A549 (cell line): ENCODE data around the gene PM20D1. TPM values are rescaled to one million over a fixed set of nuclear protein-coding genes. Genes with fewer than 3 reads are reported as not detected.

Experiments used
- ATAC-seq, 2 experiments: fragments of 200-7000 bp in 1 of 2; fragments of >200 bp in 1 of 2; cut with Nextera tagmentation in 1 of 2; cut with Tn5 transposase in 1 of 2; 3 replicates each; pipeline versions ENCODE4 v1.8.0 to v1.9.1; 2018 to 2020; ENCODE audit warnings: mild to moderate bottlenecking in 1 of 2, moderate library complexity in 1 of 2
- CTCF ChIA-PET: fragments of 300-600 bp; sonication (Branson Sonifier 250); formaldehyde crosslinking; extraction: SDS; loops from one replicate; lab custom pipeline; 2021; ENCODE audit warnings: antibody characterized with exemption, inconsistent platforms; lab: Yijun Ruan, JAX
- POLR2A ChIA-PET: fragments of 350-600 bp; formaldehyde crosslinking; extraction: SDS; loops from one replicate; lab custom pipeline; 2021; ENCODE audit warnings: antibody characterized with exemption, inconsistent platforms; lab: Yijun Ruan, JAX
- DNase-seq, 2 experiments: peaks; one replicate each; pipeline versions ENCODE4 v3.0.0 to v3.0.0-alpha.2; 2011 to 2016; ENCODE audit warnings: low read depth in 1 of 2, low spot score in 1 of 2
- FAIRE-seq: peaks from 2 replicates; lab custom pipeline; 2011; peaks lifted over from hg19 to GRCh38; lab: Jason Lieb, UNC
- H3K27ac ChIP-seq, 2 experiments: fragments of >200 bp; sonication (Bioruptor Twin); formaldehyde crosslinking; 3 replicates each; pipeline ENCODE4 v1.5.1; 2016 to 2017
- H3K4me1 ChIP-seq: fragments of >200 bp; sonication (Bioruptor Twin); formaldehyde crosslinking; 3 replicates; pipeline ENCODE4 v1.6.1; 2016
- H3K4me2 ChIP-seq: fragments of >200 bp; sonication (Bioruptor Twin); formaldehyde crosslinking; 3 replicates; pipeline ENCODE4 v1.6.1; 2016
- H3K4me3 ChIP-seq: fragments of >200 bp; sonication (Bioruptor Twin); formaldehyde crosslinking; 3 replicates; pipeline ENCODE4 v1.5.1; 2016
- H3K9me3 ChIP-seq: fragments of >200 bp; sonication (Bioruptor Twin); formaldehyde crosslinking; 3 replicates; pipeline ENCODE4 v1.6.1; 2016
- BHLHE40 ChIP-seq: IDR thresholded peaks from 2 replicates; pipeline ENCODE4 v1.6.1; 2012; ENCODE audit warnings: low read depth, low read length, inconsistent platforms
- CHD4 ChIP-seq: fragments of 200-600 bp; sonication (generic); IDR thresholded peaks from 2 replicates; pipeline ENCODE4 v1.6.1; 2016; ENCODE audit warnings: antibody characterized with exemption, mild to moderate bottlenecking, borderline replicate concordance
- CTCF ChIP-seq: fragments of >200 bp; sonication (Bioruptor Twin); formaldehyde crosslinking; IDR thresholded peaks from 3 replicates; pipeline ENCODE4 v1.5.1; 2016
- HOXB5 ChIP-seq: fragments of 250-450 bp; sonication (Bioruptor Pico); IDR thresholded peaks from 2 replicates; pipeline ENCODE4 v1.5.0; 2020; ENCODE audit warnings: mild to moderate bottlenecking, moderate library complexity
- JUN ChIP-seq, 2 experiments: fragments of >200 bp; sonication (Bioruptor Twin); formaldehyde crosslinking; IDR thresholded peaks; 2 replicates in 1 of 2; 3 replicates in 1 of 2; pipeline ENCODE4 v1.6.1; 2016 to 2017
- MAX ChIP-seq: IDR thresholded peaks from 2 replicates; pipeline ENCODE4 v1.6.1; 2012
- MYC ChIP-seq: IDR thresholded peaks from 2 replicates; pipeline ENCODE4 v1.6.1; 2012; ENCODE audit warnings: mild to moderate bottlenecking, inconsistent platforms, low read length, improper control_type of control experiment, borderline replicate concordance
- NFE2L2 ChIP-seq: fragments of 150-350 bp; conservative IDR thresholded peaks from 2 replicates; pipeline ENCODE4 v1.6.1; 2014; ENCODE audit warnings: low read length
- PBX3 ChIP-seq: IDR thresholded peaks from 2 replicates; pipeline ENCODE4 v1.6.1; 2012
- POLR2A ChIP-seq: IDR thresholded peaks from 2 replicates; pipeline ENCODE4 v1.6.1; 2012; ENCODE audit warnings: mild to moderate bottlenecking, low read length
- RCOR1 ChIP-seq: fragments of 150-350 bp; IDR thresholded peaks from 2 replicates; pipeline ENCODE4 v1.6.1; 2014; ENCODE audit warnings: antibody characterized with exemption, low read length, low read depth
- RFX5 ChIP-seq: fragments of 450-650 bp; IDR thresholded peaks from 2 replicates; pipeline ENCODE4 v1.7.1; 2014; ENCODE audit warnings: antibody characterized with exemption, mild to moderate bottlenecking, moderate library complexity
- RNF2 ChIP-seq: fragments of 200-600 bp; sonication (generic); IDR thresholded peaks from 2 replicates; pipeline ENCODE4 v1.6.1; 2016; ENCODE audit warnings: low read depth, mild to moderate bottlenecking, antibody characterized with exemption, moderate library complexity, borderline replicate concordance
- TFCP2L1 ChIP-seq: fragments of 250-450 bp; sonication (Bioruptor Pico); IDR thresholded peaks from 2 replicates; pipeline ENCODE4 v1.5.0; 2021; ENCODE audit warnings: mild to moderate bottlenecking
- TP53 ChIP-seq: fragments of 250-450 bp; sonication (Bioruptor Pico); IDR thresholded peaks from 2 replicates; pipeline ENCODE4 v1.5.0; 2021; ENCODE audit warnings: mild to moderate bottlenecking, moderate library complexity
- WGBS: methylation state at CpG from one replicate; pipeline ENCODE4 v1.1.6; 2017; ENCODE audit errors: missing lambda C conversion rate; 5-methylcytosine and 5-hydroxymethylcytosine counted together
- polyA plus RNA-seq, 4 experiments: library from polyadenylated mRNA; depleted of rRNA in 3 of 4; stranded (reverse); fragments of >200 nt; fragmentation: RNase III in 1 of 4; extraction: RNeasy Plus Mini Kit Qiagen cat#74134 plus additional on column Dnase treatment in 1 of 4; gene quantifications; 2 replicates in 3 of 4; 3 replicates in 1 of 4; pipeline ENCODE4 v1.2.3, GENCODE V29; 2011 to 2017
- TF ChIP-seq, protein P1 (sequence below): fragments of >200 bp; sonication (Bioruptor Twin); formaldehyde crosslinking; IDR thresholded peaks from 3 replicates; pipeline ENCODE4 v1.6.1; 2016

Gene PM20D1
- polyA plus RNA-seq, 2 of the 4 experiments (the other 2 are of a cell fraction), result not detected

- TF ChIP-seq, protein P1, sequence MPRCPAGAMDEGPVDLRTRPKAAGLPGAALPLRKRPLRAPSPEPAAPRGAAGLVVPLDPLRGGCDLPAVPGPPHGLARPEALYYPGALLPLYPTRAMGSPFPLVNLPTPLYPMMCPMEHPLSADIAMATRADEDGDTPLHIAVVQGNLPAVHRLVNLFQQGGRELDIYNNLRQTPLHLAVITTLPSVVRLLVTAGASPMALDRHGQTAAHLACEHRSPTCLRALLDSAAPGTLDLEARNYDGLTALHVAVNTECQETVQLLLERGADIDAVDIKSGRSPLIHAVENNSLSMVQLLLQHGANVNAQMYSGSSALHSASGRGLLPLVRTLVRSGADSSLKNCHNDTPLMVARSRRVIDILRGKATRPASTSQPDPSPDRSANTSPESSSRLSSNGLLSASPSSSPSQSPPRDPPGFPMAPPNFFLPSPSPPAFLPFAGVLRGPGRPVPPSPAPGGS, result 0 out of 3 replicates have a peak, but pooled peaks have one; percentile 47
- TF ChIP-seq TP53 (CRISPR knock-in tag) (no peak), RFX5 (no peak), RNF2 (no peak), MAX (peak; percentile 15; the same call in 1 of the 2 replicates), NFE2L2 (no peak), PBX3 (peak; percentile 91), HOXB5 (CRISPR knock-in tag) (no peak), MYC (no peak), JUN (IDR thresholded peaks at IDR 0.05) (peak in 1 of 2 experiments; percentile 31; a peak in 1 of 5 replicates), BHLHE40 (peak; percentile 16; the same call in 1 of the 2 replicates), RCOR1 (no peak), POLR2A (peak; percentile 56)
Measured at GRCh38 chr1:205812878-205813754, 36.8 kb downstream of the PM20D1 start, which contains the start of gene SLC41A1 (continued).

DNA sequence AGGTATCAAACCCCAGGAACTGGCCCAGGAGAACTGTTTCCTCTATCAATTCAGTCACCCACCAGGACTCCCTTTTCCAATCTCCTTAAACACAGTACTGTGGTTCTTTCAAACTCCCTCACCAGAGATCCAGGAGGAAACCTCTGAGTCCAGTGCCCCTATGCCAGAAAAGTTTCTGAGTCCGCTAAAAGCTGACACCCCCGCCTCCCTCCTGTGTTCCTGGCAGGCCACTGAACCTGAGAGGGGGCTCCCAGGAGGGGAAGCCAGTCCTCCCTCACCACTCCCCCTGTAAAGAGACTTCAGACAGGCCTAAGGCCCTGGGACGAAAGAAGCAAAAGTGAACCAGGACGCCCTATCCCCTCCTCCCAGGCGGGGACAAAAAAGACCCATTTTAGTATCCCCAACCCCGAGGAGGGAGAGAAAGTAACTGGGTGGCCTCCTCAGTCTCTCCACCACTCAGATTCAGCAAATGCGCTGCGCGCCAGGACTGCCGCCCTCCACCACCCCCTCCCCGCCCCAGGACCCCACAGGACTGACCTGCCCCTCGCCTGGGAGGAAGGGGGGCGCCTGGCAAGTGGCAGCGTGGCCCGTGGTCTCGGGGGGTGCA, 37.6 kb downstream of the PM20D1 start:
- peaks cover 19% of the 10 kb centered on the region for H3K4me1 ChIP-seq
- TF ChIP-seq RNF2 (no peak), CTCF (no peak), TFCP2L1 (CRISPR knock-in tag) (no peak), CHD4 (no peak)
- TF ChIP-seq, protein P1, result no peak
- TF ChIP-seq, all 56 proteins: peak for 0
- CTCF ChIA-PET, result interaction anchor here (2.1 to 11.5 kb wide), 3 partner anchors 17 to 165 kb away, joined by 10 to 120 read pairs (median 22); no protein-coding TSS in a partner anchor
- DNase-seq, result peak in 1 of 2 experiments; percentile 40
- POLR2A ChIA-PET, result interaction anchor here (0.7 kb wide), 1 partner anchor 67 kb away, joined by 4 read pairs; no protein-coding TSS in a partner anchor
- 12% methylated on average over 8 of the region's 16 CpGs for WGBS
- FAIRE-seq, result no peak
- Histone ChIP-seq H3K4me2 (peak overlapping the region; percentile 93), H3K9me3 (no peaks in the 10 kb centered on the region), H3K27ac (peak overlapping the region; percentile 81 to 98), H3K4me3 (peak overlapping the region; percentile 76)
- ATAC-seq, result peak; percentile 19 to 54
